ENCODE measurements around the gene TRDMT1.

The TRDMT1 gene, protein sequence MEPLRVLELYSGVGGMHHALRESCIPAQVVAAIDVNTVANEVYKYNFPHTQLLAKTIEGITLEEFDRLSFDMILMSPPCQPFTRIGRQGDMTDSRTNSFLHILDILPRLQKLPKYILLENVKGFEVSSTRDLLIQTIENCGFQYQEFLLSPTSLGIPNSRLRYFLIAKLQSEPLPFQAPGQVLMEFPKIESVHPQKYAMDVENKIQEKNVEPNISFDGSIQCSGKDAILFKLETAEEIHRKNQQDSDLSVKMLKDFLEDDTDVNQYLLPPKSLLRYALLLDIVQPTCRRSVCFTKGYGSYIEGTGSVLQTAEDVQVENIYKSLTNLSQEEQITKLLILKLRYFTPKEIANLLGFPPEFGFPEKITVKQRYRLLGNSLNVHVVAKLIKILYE

GRCh38 chr10:17200912-17201793 lies at the start of gene TRDMT1:
TRDMT1 (minus strand) TSS chr10:17201672; CDS start chr10:17201634, 38 bp downstream.
- peak; percentile 88 for DNase-seq

DNA sequence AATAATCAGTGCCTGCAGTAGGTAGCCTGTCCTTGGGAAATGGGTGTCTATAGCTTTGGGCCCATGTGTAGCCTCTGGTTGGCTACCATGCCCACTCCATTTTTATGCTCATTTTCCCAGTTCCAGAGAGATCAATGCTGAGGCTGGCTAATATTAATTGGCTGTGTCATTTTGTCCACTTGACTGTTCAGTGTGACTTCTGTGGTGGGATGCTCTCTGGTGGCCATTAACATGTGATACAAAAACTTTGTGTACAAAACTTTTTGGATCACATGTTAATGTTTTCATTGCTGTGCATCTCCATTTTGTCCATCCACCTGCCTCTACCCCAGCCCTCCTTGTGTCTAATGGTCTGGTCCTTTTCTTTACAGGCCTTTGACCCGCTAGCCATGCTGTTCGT lies 49.3 kb upstream of the TRDMT1 start:
- DNase-seq, result no peak

GRCh38 chr10:17249820-17250219 lies 48.3 kb upstream of the TRDMT1 start:
- DNase-seq, result no peak

DNA sequence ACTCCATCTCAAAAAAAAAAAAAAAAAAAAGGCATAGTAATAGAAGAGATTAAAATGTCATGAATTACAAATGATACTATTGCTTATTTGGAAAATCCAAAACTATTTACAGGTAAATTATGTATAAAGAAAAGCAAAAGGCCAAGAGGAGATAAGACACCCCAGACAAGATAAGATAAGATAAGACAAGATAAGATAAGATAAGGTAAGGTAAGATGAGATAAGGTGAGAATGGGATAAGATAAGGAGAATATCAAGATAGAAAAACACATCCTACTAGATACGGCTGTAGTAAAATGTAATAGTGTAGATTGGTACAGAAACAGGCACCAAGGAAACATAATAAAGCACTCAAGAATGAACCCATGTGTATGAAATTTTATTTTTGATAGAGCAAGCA lies 47.5 kb upstream of the TRDMT1 start:
- no peak for DNase-seq

- no peak for DNase-seq
Measured at GRCh38 chr10:17247210-17247609, 45.7 kb upstream of the TRDMT1 start.

DNA sequence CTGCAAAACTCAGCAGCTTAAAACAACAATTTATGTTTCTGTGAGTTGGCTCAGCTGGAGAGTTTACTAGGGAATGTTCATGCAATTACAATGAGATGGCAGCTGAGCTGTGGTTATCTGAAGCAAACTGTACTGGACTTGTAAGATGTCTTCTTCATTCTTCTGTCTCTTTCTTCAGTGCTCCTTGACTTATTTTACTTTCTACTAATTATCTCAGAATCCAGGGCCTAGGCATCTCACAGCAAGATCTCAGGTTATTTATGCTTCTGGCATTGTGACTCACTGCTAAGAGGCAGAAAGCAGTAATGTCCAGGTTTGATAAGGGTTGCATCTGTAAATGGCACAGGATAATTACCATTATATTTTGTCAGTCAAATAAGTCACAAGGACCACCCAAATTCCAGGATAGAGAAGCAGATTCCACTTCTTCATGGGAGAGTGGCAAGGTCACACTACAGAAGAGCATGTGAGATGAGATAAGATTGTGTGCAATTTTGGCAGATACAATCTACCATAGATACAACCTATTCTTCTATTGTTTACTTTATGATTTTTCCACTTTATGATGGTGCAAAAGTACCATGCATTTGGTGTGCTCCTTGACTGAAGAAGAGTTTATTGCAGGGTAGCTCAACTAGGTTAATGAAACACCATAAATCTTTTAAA lies 43.4 kb upstream of the TRDMT1 start:
- no peak for DNase-seq

DNA sequence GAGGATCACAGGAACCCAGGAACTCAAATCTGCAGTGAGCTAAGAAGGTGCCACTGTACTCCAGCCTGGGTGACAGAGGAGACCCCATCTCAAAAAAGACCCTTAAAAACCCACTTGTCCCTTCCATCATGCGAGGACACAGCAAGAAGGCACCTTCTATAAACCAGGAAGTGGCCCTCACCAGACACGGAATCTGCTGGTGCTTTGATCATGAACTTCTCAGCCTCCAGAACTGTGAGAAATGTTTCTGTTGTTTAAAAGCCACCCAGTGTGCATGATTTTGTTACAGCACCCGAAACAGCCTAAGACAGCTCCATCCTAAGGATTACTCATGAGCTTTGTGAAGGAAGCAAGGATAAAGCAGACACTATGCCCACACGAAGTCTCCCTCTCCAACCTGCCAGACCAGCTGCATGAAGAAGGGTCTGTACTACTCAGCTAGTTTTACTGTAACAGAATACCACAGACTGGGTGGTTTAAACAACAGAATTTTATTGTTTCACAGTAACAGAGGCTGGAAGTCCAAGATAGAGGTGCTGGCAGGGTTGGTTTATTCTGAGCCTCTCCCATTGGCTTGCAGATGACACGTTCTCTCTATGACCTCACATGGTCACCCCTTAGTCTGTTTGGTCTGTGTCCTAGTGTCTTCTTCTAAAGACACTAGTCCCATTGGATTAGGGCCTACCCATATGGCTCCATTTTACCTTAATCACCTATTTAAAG lies 40.3 kb upstream of the TRDMT1 start:
- no peak for DNase-seq

DNA sequence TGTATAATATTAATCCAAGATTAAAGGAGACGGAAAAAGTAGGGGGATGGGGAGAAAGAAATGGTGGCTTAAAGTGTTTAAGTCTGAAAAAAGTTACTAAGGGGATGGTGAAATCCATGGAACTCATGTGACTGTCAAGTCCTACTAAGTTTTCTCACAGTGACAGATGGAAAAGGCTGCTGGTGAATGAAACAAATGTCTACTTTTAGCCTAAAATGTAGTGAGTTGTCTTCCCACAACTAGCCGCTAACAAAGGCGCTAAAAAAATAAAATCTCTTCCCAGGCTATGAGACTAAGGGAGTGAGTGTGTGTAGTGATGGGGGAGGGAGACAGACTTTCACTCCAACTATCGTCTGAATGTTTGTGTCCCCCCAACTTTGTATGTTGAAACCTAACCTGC lies 39.1 kb upstream of the TRDMT1 start:
- no peak for DNase-seq

GRCh38 chr10:17240096-17240495 lies 38.6 kb upstream of the TRDMT1 start:
- no peak for DNase-seq

DNA sequence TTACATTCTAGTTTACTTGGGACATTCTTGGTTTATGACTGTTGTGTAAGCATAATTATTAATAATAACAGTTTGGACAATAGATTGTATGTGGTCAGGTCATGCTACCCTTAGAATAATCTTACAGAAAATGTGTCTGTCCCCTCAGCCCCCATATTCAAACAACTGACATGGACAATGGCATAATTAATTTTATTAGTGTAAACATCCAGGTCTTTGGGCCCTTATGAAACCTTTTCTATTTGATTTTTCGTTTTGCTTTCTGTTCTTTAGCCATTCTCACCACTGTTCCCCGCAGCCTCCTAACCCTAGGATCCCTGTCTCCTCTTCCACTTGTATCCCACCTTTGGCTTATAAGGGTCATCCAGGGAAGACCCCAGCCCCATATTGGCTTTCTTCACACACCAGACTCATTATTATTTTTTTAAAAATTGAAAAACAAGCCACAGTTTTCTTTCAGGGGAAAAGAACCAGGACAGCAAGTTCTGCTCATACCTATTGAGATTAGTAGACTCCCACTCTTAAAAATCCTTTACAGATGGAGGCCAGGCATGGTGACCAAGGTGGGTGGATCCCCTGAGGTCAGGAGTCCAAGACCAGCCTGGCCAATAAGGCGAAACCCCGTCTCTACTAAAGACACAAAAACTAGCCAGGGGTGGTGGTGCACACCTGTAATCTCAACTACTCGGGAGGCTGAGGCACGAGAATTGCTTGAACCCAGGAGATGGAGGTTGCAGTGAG lies 38.0 kb upstream of the TRDMT1 start:
- DNase-seq, result no peak

DNA sequence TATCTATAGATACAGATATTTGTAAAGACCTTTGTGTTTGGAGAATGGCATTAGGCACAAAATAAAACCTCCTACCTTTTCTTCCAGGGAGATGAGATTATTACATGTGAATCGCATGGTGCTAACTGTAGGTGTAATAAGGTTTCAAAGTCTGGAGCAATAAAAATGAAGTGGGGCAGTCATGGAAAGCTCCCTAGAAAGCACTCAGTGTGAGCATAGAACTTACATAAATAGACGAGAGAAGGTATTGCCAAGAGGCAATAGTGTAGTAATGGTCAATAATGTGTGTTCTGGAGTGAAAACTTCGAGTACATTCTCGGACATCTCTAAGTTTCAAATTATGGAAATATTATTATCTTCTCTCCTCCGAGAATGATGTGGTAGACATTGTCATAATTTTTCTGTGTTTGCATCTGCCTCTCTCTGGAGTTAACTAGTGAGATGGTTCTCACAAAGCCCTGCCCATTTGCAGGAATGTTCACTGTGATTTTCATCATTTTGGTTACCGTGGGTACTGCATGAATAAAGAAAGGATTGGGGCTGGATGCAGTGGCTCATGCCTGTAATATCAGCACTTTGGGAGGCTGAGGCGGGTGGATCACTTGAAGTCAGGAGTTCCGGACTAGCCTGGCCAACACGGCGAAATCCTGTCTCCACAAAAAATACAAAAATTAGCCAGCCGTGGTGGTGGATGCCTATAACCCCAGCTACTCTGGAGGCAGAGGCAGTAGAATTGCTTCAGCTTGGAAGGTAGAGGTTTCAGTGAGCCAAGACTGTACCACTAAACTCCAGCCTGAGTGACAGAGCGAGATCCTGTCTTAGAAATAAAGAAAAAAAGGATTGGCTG lies 37.2 kb upstream of the TRDMT1 start:
- no peak for DNase-seq

GRCh38 chr10:17237915-17238444 lies 36.5 kb upstream of the TRDMT1 start:
- no peak for DNase-seq

DNA sequence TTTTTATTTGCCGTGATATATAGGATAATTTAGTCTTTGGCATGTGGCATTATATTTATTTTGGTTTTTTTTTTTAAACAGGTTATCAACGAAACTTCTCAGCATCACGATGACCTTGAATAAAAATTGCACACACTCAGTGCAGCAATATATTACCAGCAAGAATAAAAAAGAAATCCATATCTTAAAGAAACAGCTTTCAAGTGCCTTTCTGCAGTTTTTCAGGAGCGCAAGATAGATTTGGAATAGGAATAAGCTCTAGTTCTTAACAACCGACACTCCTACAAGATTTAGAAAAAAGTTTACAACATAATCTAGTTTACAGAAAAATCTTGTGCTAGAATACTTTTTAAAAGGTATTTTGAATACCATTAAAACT lies 35.7 kb upstream of the TRDMT1 start:
- no peak for DNase-seq

DNA sequence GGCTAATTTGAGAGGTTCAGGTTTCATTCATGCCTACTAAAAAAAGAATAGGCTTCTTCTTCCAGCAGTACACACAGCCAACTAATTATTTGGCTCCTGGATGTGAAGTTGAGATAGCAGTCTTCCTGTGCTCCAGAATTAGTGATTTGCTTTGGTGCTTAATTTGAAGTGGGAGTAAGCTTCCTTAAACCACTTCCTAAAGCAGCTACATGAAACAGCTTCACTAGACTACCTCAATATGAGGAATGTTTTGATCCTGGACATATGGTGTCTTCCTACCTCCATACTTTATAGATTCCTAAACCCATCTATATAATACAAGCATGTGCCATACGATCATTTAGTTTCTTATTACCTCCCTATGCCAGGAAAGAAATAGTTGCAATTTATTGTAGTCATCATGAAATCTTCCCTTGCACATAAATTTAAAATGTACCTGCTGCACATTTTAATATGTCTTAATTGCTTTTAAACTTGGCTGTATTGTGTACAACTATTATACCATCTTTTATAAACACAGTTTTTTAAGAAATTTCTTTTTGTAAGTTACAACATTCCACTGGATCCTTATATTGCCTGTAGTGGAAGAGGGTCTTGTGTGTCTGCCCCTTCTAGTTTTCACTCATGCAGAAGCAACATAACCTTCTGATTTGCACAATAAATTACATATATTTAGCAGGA lies 35.1 kb upstream of the TRDMT1 start:
- no peak for DNase-seq

- DNase-seq, result no peak
Measured at GRCh38 chr10:17235136-17235535, 33.7 kb upstream of the TRDMT1 start.

GRCh38 chr10:17234431-17234945 lies 33.0 kb upstream of the TRDMT1 start:
- no peak for DNase-seq

DNA sequence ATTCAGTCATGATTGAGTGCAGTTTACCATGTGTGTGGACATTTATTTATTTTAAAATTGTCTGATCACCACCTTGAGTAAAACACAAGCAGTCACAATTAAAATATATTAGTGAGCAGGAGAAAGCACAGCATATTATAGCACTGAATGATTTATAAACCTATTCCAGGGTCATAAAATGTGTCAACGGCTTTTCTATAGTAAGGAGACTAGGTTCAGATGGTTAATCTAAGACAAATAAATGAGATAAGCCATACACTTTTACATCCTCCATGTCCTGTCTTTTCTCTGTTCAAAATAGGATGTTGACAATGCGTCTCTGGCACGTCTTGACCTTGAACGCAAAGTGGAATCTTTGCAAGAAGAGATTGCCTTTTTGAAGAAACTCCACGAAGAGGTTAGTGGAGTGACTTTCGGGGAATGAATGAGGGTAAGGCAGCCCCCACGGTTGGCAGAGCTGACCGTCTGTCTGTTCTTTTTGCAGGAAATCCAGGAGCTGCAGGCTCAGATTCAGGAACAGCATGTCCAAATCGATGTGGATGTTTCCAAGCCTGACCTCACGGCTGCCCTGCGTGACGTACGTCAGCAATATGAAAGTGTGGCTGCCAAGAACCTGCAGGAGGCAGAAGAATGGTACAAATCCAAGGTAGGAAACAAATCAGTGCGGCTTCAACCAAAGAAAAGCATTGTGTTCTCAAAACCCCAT lies 32.0 kb upstream of the TRDMT1 start:
- no peak for DNase-seq

GRCh38 chr10:17232276-17232960 lies 30.9 kb upstream of the TRDMT1 start:
- no peak for DNase-seq

GRCh38 chr10:17231788-17232187 lies 30.3 kb upstream of the TRDMT1 start:
- DNase-seq, result no peak

Data from NCI-H82 (cell line).